Endodermal cell (in vitro differentiated cells): ENCODE results near the gene CLIC4. TPM values are rescaled to one million over a fixed set of nuclear protein-coding genes. Genes with fewer than 3 reads are reported as not detected.
"Not testable (repeated sequence)": the region's sequence is repeated elsewhere in the genome, so short reads cannot be mapped to it uniquely, and the experiment has no call there.

Experiments used
- DNase-seq: peaks from one replicate; pipeline ENCODE4 v3.0.0-alpha.2; 2017
- H3K27ac ChIP-seq: 2 replicates; pipeline ENCODE4 v1.5.1; 2013; ENCODE audit warnings: mild to moderate bottlenecking, low read depth, low read length, moderate library complexity
- H3K27me3 ChIP-seq: 2 replicates; pipeline ENCODE4 v1.6.1; 2013; ENCODE audit warnings: mild to moderate bottlenecking, low read length, moderate library complexity; ENCODE audit not compliant: insufficient read depth, control insufficient read depth, poor library complexity, severe bottlenecking
- H3K36me3 ChIP-seq: 2 replicates; pipeline ENCODE4 v1.7.0; 2013; ENCODE audit warnings: mild to moderate bottlenecking, low read length, moderate library complexity; ENCODE audit not compliant: control insufficient read depth, insufficient read depth
- H3K4me1 ChIP-seq: one replicate; pipeline ENCODE4 v1.7.0; 2013; ENCODE audit warnings: low read length; ENCODE audit not compliant: control insufficient read depth, insufficient read depth
- H3K4me3 ChIP-seq: 2 replicates; pipeline ENCODE4 v1.5.1; 2013; ENCODE audit warnings: mild to moderate bottlenecking, low read length, moderate library complexity
- H3K9ac ChIP-seq: 2 replicates; pipeline ENCODE4 v1.6.1; 2013; ENCODE audit warnings: mild to moderate bottlenecking, low read length, moderate library complexity; ENCODE audit not compliant: poor library complexity, severe bottlenecking; ENCODE audit errors: extremely low read depth
- H3K9me3 ChIP-seq: 2 replicates; pipeline ENCODE4 v1.6.1; 2013; ENCODE audit warnings: mild to moderate bottlenecking, low read length, moderate library complexity; ENCODE audit not compliant: control insufficient read depth
- H3K27ac Mint-ChIP-seq: 2 replicates; pipeline ENCODE4 v1.8.0; 2020; ENCODE audit warnings: mixed read lengths
- H3K27me3 Mint-ChIP-seq: 2 replicates; pipeline ENCODE4 v1.8.0; 2021; ENCODE audit warnings: mild to moderate bottlenecking, mixed read lengths; ENCODE audit not compliant: insufficient read depth
- H3K36me3 Mint-ChIP-seq: 2 replicates; pipeline ENCODE4 v1.8.0; 2020; ENCODE audit warnings: low read depth, mixed read lengths
- H3K4me1 Mint-ChIP-seq: 2 replicates; pipeline ENCODE4 v1.8.0; 2020; ENCODE audit warnings: mixed read lengths
- H3K4me3 Mint-ChIP-seq: 2 replicates; pipeline ENCODE4 v1.8.0; 2020; ENCODE audit warnings: mild to moderate bottlenecking, moderate library complexity, mixed read lengths
- H3K9me3 Mint-ChIP-seq: 2 replicates; pipeline ENCODE4 v1.8.0; 2020; ENCODE audit warnings: mild to moderate bottlenecking, mixed read lengths
- CTCF ChIP-seq: fragments of 200-600 bp; sonication (generic); conservative IDR thresholded peaks from 2 replicates; pipeline ENCODE4 v1.5.0; 2021; ENCODE audit warnings: antibody characterized with exemption, mild to moderate bottlenecking
- WGBS, 2 experiments: methylation state at CpG; one replicate each; pipeline versions ENCODE4 v1.1.5 to v1.1.7; 2013; ENCODE audit warnings: missing lambda C conversion rate in 2 of 2, mixed read lengths in 1 of 2; ENCODE audit not compliant: insufficient coverage in 1 of 2, insufficient read length in 1 of 2; 5-methylcytosine and 5-hydroxymethylcytosine counted together
- total RNA-seq, 2 donors: library from RNA; stranded (reverse); fragmentation: NEBNext Ultra II Directional in 1 of 2; extraction: Animal tissue kit (Norgen Biotek cat#: 25700) in 1 of 2; gene quantifications; 2 replicates in 1 of 2; 3 replicates in 1 of 2; pipeline ENCODE4 v1.2.1, GENCODE V29; 2021

Gene CLIC4
- total RNA-seq, 2 donors from 2014 or later: 119 to 146 TPM

DNA sequence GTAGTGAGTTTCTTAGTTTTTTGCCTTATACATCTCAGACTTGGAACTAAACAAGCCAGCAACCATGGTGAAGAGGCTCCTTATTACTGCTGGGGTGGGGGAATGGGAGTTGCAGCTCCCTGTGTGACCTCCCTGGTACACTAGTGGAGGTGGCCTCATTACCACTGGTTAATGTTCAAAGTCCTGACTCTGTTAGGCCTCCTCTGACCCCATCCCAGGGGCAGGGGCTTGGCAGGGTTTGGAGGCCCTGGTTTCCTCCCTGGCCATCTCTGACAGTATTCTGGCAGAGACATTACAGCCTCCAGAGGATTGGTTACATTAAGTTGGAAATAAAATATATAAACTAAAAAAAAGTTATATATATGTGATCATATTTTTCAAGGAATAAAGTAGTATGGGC, 45.2 kb downstream of the CLIC4 start:
- Mint-ChIP-seq H3K9me3 (peaks cover 1% of the 10 kb centered on the region), H3K36me3 (peaks cover 13% of the 10 kb centered on the region), H3K27me3 (no peaks in the 10 kb centered on the region), H3K4me3 (no peak overlapping the region), H3K27ac (no peak overlapping the region), H3K4me1 (peaks cover 12% of the 10 kb centered on the region)
- H3K36me3 ChIP-seq: peaks cover 20% of the 10 kb centered on the region
- H3K27ac ChIP-seq: no peak overlapping the region
- no peak overlapping the region for H3K4me3 ChIP-seq
- no peak for TF ChIP-seq CTCF
- no peak overlapping the region for H3K9ac ChIP-seq
- no peak for DNase-seq
- no peaks in the 10 kb centered on the region for H3K4me1 ChIP-seq
- H3K27me3 ChIP-seq: no peaks in the 10 kb centered on the region
- peaks cover 4% of the 10 kb centered on the region for H3K9me3 ChIP-seq

DNA sequence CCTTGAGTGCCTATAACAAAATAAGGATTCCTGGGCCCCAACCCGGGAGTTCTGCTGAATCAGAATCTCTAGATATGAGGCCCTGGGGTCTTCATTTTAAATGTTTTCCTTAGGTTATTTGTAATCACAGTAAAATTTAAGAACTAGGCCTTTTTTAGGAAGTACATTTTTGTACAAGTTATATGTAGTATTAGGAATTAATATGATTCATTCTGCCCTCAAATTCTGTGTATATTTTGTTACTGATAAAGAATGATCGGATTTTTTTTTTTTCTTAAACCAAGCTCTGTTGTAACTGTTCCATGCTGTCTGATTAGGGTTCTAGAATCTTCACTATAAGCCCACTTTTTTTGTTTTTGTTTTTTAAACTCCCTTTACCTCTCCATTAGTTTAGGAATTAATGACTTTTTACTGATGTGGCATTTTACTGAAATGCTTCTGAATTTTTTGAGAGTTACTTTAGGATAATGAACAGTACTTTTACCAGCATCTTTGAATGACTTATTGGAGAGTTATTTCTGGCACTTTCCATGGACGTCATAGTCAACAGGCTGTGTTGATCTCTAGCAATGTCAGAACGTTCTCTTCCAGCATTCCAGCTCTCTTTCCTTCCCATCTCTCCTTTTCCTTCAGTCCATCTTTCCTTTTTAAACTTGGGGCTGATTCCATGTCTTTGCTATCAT, 48.3 kb downstream of the CLIC4 start:
- Histone ChIP-seq H3K9ac (no peak overlapping the region), H3K27ac (no peak overlapping the region), H3K4me1 (no peaks in the 10 kb centered on the region), H3K27me3 (no peaks in the 10 kb centered on the region), H3K4me3 (no peak overlapping the region), H3K9me3 (peaks cover 14% of the 10 kb centered on the region), H3K36me3 (peaks cover 26% of the 10 kb centered on the region)
- no peak for DNase-seq
- no peak overlapping the region for H3K4me3 Mint-ChIP-seq
- no peaks in the 10 kb centered on the region for H3K27me3 Mint-ChIP-seq
- no peak for TF ChIP-seq CTCF
- H3K36me3 Mint-ChIP-seq: peaks cover 19% of the 10 kb centered on the region
- H3K27ac Mint-ChIP-seq: no peak overlapping the region
- peaks cover 15% of the 10 kb centered on the region for H3K9me3 Mint-ChIP-seq
- H3K4me1 Mint-ChIP-seq: peaks cover 12% of the 10 kb centered on the region
- WGBS, 2 experiments: 90% methylated on average over 4 of the region's 4 CpGs; no CpG with 5 or more reads in 1 of the 2 experiments

DNA sequence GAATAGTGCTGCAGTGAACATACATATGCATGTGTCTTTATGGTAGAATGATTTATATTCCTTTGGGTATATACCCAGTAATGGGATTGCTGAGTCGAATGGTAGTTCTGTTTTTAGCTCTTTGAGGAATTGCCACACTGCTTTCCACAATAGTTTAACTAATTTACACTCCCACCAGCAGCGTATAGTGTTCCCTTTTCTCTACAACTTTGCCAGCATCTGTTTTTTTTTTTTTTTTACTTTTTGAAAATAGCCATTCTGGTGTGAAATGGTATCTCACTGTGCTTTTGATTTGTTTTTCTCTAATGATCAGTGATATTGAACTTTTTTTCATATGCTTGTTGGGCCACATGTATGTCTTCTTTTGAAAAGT, 48.9 kb downstream of the CLIC4 start:
- H3K27ac ChIP-seq, H3K9ac ChIP-seq, H3K27me3 Mint-ChIP-seq, H3K4me3 Mint-ChIP-seq, H3K27me3 ChIP-seq, H3K4me3 ChIP-seq, H3K27ac Mint-ChIP-seq, DNase-seq, H3K4me1 ChIP-seq: not testable (repeated sequence)
- H3K36me3 Mint-ChIP-seq: peaks cover 24% of the 10 kb centered on the region
- WGBS, 2 experiments: 100% methylated on average over 2 of the region's 2 CpGs; no CpG with 5 or more reads in 1 of the 2 experiments
- Histone ChIP-seq H3K36me3 (peaks cover 21% of the 10 kb centered on the region), H3K9me3 (peaks cover 15% of the 10 kb centered on the region)
- H3K9me3 Mint-ChIP-seq: peaks cover 20% of the 10 kb centered on the region
- H3K4me1 Mint-ChIP-seq: peaks cover 12% of the 10 kb centered on the region

DNA sequence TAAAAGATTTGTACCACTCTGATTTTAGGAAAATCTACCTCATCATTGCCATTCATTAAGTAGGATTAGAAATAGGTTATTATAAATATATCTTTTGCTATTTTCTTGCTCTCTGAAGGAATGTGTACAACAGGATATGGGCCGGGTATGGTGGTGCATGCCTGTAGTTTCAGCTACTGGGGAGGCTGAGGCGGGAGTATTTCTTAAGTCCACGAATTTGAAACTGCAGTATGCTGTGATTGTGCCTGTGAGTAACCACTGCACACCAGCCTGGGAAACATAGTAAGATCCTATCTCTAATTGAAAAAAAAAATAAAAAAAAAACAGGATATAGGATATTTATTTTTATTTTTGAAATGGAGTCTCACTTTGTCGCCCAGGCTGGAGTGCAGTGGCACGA, 50.0 kb downstream of the CLIC4 start:
- TF ChIP-seq CTCF: no peak
- WGBS, 2 experiments: 98 to 100% methylated on average over 3 to 5 of the region's 5 CpGs
- Mint-ChIP-seq H3K27me3 (no peaks in the 10 kb centered on the region), H3K9me3 (peaks cover 22% of the 10 kb centered on the region), H3K4me1 (peaks cover 12% of the 10 kb centered on the region), H3K4me3 (no peak overlapping the region), H3K27ac (no peak overlapping the region), H3K36me3 (peaks cover 24% of the 10 kb centered on the region)
- H3K4me1 ChIP-seq: no peaks in the 10 kb centered on the region
- H3K27me3 ChIP-seq: no peaks in the 10 kb centered on the region
- no peak overlapping the region for H3K9ac ChIP-seq
- no peak overlapping the region for H3K27ac ChIP-seq
- peaks cover 15% of the 10 kb centered on the region for H3K9me3 ChIP-seq
- no peak for DNase-seq
- peaks cover 17% of the 10 kb centered on the region for H3K36me3 ChIP-seq
- no peak overlapping the region for H3K4me3 ChIP-seq
